ENCODE results near the gene TACR3.
"Not testable (repeated sequence)": the region's sequence is repeated elsewhere in the genome, so short reads cannot be mapped to it uniquely, and the experiment has no call there.

Gene TACR3

DNA sequence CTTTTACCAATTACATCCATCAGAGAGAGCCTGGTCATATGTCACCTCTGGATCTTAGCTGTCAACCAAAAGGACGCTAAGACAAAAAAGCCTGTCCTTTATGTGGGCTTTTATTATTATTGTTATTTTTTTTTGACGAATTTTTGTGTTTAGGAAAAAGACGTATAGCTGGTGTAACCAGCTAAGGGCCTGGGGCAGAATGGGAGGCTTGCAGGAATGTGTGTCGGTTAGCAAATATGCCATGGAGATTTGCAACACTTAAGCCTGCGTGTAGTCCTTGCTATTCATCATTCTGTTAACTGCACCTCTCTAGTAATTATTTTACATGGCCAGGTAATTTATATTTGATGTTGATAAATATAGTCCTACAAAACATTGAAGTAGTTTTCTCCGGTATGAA is 93.5 kb downstream of the TACR3 start:
- no peak overlapping the region for H2BK5ac ChIP-seq (ENCODE audit: low read depth, low read length, poor library complexity, severe bottlenecking)
- no peaks in the 10 kb centered on the region for H3K27me3 ChIP-seq (ENCODE audit: control insufficient read depth in 1 of 2, insufficient read depth in 1 of 2, low read length in 2 of 2)
- no peaks in the 10 kb centered on the region for H3K36me3 ChIP-seq (ENCODE audit: control insufficient read depth in 1 of 2, insufficient read depth in 2 of 2, low read depth in 1 of 2, low read length in 2 of 2)
- no peak overlapping the region for H4K91ac ChIP-seq (ENCODE audit: low read length)
- H3K9me3 ChIP-seq (ENCODE audit: control insufficient read depth, low read length), result peaks cover 12% of the 10 kb centered on the region
- H2AK5ac ChIP-seq (ENCODE audit: low read length, severe bottlenecking), result no peak overlapping the region
- no peak overlapping the region for H3K18ac ChIP-seq (ENCODE audit: low read depth in 1 of 2, low read length in 2 of 2)
- no peak for DNase-seq
- no peak overlapping the region for H3K4me3 ChIP-seq (ENCODE audit: insufficient read depth in 1 of 2, low read depth in 1 of 2, low read length in 2 of 2)
- no peak overlapping the region for H4K8ac ChIP-seq (ENCODE audit: low read length)
- H2BK15ac ChIP-seq (ENCODE audit: low read depth, poor library complexity, severe bottlenecking), result no peak overlapping the region
- no peak overlapping the region for H3K14ac ChIP-seq (ENCODE audit: low read length in 2 of 2)
- no peak overlapping the region for H2BK120ac ChIP-seq (ENCODE audit: low read depth, low read length)
- no peak overlapping the region for H3K27ac ChIP-seq (ENCODE audit: low read length, poor library complexity, severe bottlenecking)
- no peak overlapping the region for H2BK12ac ChIP-seq (ENCODE audit: low read length in 2 of 2)
- H3K79me1 ChIP-seq (replicated peaks; ENCODE audit: low read length, poor library complexity, severe bottlenecking), result no peaks in the 10 kb centered on the region
- WGBS, result 66% methylated on average over 3 of the region's 6 CpGs
- no peak overlapping the region for H3K9ac ChIP-seq (ENCODE audit: low read length)
- no peak overlapping the region for H2AFZ ChIP-seq (ENCODE audit: low read depth, low read length)
- no peak overlapping the region for H3K23ac ChIP-seq (ENCODE audit: low read length in 2 of 2)
- H3K4ac ChIP-seq (ENCODE audit: low read depth in 1 of 2, low read length in 2 of 2), result no peak overlapping the region
- H3K4me2 ChIP-seq (ENCODE audit: low read length, poor library complexity, severe bottlenecking), result no peak overlapping the region
- no peaks in the 10 kb centered on the region for H3K4me1 ChIP-seq (ENCODE audit: control insufficient read depth, insufficient read depth, low read depth, low read length)

DNA sequence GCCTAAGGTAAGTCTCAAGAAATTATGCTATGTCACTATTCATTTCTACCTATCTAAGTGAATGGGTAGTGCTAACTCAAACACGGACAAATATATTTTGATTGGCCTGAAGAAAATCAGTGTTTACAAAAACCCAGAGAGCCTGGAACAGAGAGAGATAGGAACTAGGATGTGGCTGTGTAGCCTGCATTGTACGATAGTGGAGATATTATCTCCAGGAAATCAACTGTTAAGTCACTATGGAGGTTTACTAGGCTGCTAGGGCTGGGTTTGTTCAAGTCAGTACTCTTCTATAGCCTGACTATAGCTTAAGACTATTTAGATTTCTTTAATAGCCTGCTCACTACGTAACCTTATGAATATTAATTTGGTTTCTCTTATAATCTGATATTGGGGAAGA is 127.9 kb downstream of the TACR3 start:
- Histone ChIP-seq H4K91ac (ENCODE audit: low read length) (no peak overlapping the region), H3K4ac (ENCODE audit: low read depth in 1 of 2, low read length in 2 of 2) (no peak overlapping the region), H3K4me2 (ENCODE audit: low read length, poor library complexity, severe bottlenecking) (no peak overlapping the region), H3K36me3 (ENCODE audit: control insufficient read depth in 1 of 2, insufficient read depth in 2 of 2, low read depth in 1 of 2, low read length in 2 of 2) (no peaks in the 10 kb centered on the region), H2BK120ac (ENCODE audit: low read depth, low read length) (no peak overlapping the region), H2AK5ac (ENCODE audit: low read length, severe bottlenecking) (no peak overlapping the region), H3K9me3 (ENCODE audit: control insufficient read depth, low read length) (no peaks in the 10 kb centered on the region), H3K23ac (ENCODE audit: low read length in 2 of 2) (no peak overlapping the region), H3K9ac (ENCODE audit: low read length) (no peak overlapping the region), H2AFZ (ENCODE audit: low read depth, low read length) (no peak overlapping the region), H3K4me3 (ENCODE audit: insufficient read depth in 1 of 2, low read depth in 1 of 2, low read length in 2 of 2) (no peak overlapping the region), H3K4me1 (ENCODE audit: control insufficient read depth, insufficient read depth, low read depth, low read length) (no peaks in the 10 kb centered on the region), H3K18ac (ENCODE audit: low read depth in 1 of 2, low read length in 2 of 2) (no peak overlapping the region), H4K8ac (ENCODE audit: low read length) (no peak overlapping the region), H3K14ac (ENCODE audit: low read length in 2 of 2) (no peak overlapping the region), H3K27ac (ENCODE audit: low read length, poor library complexity, severe bottlenecking) (no peak overlapping the region), H2BK5ac (ENCODE audit: low read depth, low read length, poor library complexity, severe bottlenecking) (no peak overlapping the region), H2BK15ac (ENCODE audit: low read depth, poor library complexity, severe bottlenecking) (no peak overlapping the region), H3K27me3 (ENCODE audit: control insufficient read depth in 1 of 2, insufficient read depth in 1 of 2, low read length in 2 of 2) (no peaks in the 10 kb centered on the region), H2BK12ac (ENCODE audit: low read length in 2 of 2) (no peak overlapping the region), H3K79me1 (replicated peaks; ENCODE audit: low read length, poor library complexity, severe bottlenecking) (no peaks in the 10 kb centered on the region)
- WGBS, result 84% methylated on average over 1 of the region's 3 CpGs
- DNase-seq, result no peak

DNA sequence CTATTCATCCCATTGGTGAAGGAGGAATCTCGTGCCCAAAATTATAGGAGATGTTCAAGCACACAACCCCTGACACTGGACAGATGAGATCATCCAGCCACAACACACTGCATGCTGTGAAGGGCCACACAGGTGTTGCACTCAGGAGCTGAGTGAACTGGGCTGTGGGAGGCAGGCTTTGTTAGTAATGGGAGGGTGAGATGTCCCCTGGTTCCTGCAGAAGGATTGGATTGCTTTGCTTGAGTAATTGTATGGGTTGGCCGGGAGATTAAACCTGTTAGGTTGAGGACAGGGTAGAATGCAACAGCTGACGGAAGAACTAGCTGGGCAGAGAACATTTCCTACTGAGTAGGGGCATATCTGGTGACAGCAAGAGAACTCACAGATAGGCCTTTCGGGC is 152.2 kb downstream of the TACR3 start:
- Histone ChIP-seq H3K9ac (ENCODE audit: low read length) (no peak overlapping the region), H2BK5ac (ENCODE audit: low read depth, low read length, poor library complexity, severe bottlenecking) (no peak overlapping the region), H3K14ac (ENCODE audit: low read length in 2 of 2) (no peak overlapping the region), H3K27ac (ENCODE audit: low read length, poor library complexity, severe bottlenecking) (no peak overlapping the region), H2AFZ (ENCODE audit: low read depth, low read length) (no peak overlapping the region), H2BK15ac (ENCODE audit: low read depth, poor library complexity, severe bottlenecking) (no peak overlapping the region), H3K36me3 (ENCODE audit: control insufficient read depth in 1 of 2, insufficient read depth in 2 of 2, low read depth in 1 of 2, low read length in 2 of 2) (no peaks in the 10 kb centered on the region), H3K4me2 (ENCODE audit: low read length, poor library complexity, severe bottlenecking) (no peak overlapping the region), H3K4me3 (ENCODE audit: insufficient read depth in 1 of 2, low read depth in 1 of 2, low read length in 2 of 2) (no peak overlapping the region), H2AK5ac (ENCODE audit: low read length, severe bottlenecking) (no peak overlapping the region), H2BK12ac (ENCODE audit: low read length in 2 of 2) (no peak overlapping the region), H3K27me3 (ENCODE audit: control insufficient read depth in 1 of 2, insufficient read depth in 1 of 2, low read length in 2 of 2) (no peaks in the 10 kb centered on the region), H4K91ac (ENCODE audit: low read length) (no peak overlapping the region), H3K23ac (ENCODE audit: low read length in 2 of 2) (no peak overlapping the region), H4K8ac (ENCODE audit: low read length) (no peak overlapping the region), H3K4me1 (ENCODE audit: control insufficient read depth, insufficient read depth, low read depth, low read length) (no peaks in the 10 kb centered on the region), H3K79me1 (replicated peaks; ENCODE audit: low read length, poor library complexity, severe bottlenecking) (no peaks in the 10 kb centered on the region), H3K9me3 (ENCODE audit: control insufficient read depth, low read length) (no peaks in the 10 kb centered on the region), H3K4ac (ENCODE audit: low read depth in 1 of 2, low read length in 2 of 2) (no peak overlapping the region), H3K18ac (ENCODE audit: low read depth in 1 of 2, low read length in 2 of 2) (no peak overlapping the region), H2BK120ac (ENCODE audit: low read depth, low read length) (no peak overlapping the region)
- WGBS, result 68% methylated on average over 3 of the region's 4 CpGs
- DNase-seq, result no peak

DNA sequence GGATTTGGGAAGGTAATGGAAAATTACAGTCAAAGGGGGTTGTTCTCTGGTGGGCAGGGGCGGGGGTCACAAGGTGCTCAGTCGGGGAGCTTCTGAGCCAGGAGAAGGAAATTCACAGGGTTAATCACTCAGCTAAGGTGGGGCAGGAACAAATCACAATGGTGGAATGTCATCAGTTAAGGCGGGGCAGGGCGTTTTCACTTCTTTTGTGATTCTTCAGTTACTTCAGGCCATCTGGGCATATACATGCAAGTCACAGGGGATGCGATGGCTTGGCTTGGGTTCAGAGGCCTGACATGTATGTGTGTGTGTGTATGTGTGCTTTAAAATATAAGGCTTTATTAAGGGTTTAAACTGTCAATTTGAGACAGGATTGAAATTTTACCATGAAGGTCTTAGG is 160.6 kb downstream of the TACR3 start:
- H3K14ac ChIP-seq (ENCODE audit: low read length in 2 of 2); H3K4me1 ChIP-seq (ENCODE audit: control insufficient read depth, insufficient read depth, low read depth, low read length); H2BK12ac ChIP-seq (ENCODE audit: low read length in 2 of 2); H2BK120ac ChIP-seq (ENCODE audit: low read depth, low read length); H3K23ac ChIP-seq (ENCODE audit: low read length in 2 of 2); H3K4me2 ChIP-seq (ENCODE audit: low read length, poor library complexity, severe bottlenecking); H3K79me1 ChIP-seq (replicated peaks; ENCODE audit: low read length, poor library complexity, severe bottlenecking); H3K4me3 ChIP-seq (ENCODE audit: insufficient read depth in 1 of 2, low read depth in 1 of 2, low read length in 2 of 2); H3K27ac ChIP-seq (ENCODE audit: low read length, poor library complexity, severe bottlenecking); H3K4ac ChIP-seq (ENCODE audit: low read depth in 1 of 2, low read length in 2 of 2); H4K91ac ChIP-seq (ENCODE audit: low read length); H2BK15ac ChIP-seq (ENCODE audit: low read depth, poor library complexity, severe bottlenecking); H2BK5ac ChIP-seq (ENCODE audit: low read depth, low read length, poor library complexity, severe bottlenecking); DNase-seq; H2AK5ac ChIP-seq (ENCODE audit: low read length, severe bottlenecking); H3K18ac ChIP-seq (ENCODE audit: low read depth in 1 of 2, low read length in 2 of 2); H3K27me3 ChIP-seq (ENCODE audit: control insufficient read depth in 1 of 2, insufficient read depth in 1 of 2, low read length in 2 of 2); H2AFZ ChIP-seq (ENCODE audit: low read depth, low read length); H4K8ac ChIP-seq (ENCODE audit: low read length); H3K9me3 ChIP-seq (ENCODE audit: control insufficient read depth, low read length); H3K36me3 ChIP-seq (ENCODE audit: control insufficient read depth in 1 of 2, insufficient read depth in 2 of 2, low read depth in 1 of 2, low read length in 2 of 2); H3K9ac ChIP-seq (ENCODE audit: low read length): not testable (repeated sequence)
- WGBS, result 52% methylated on average over 3 of the region's 5 CpGs

Measured in mesenchymal stem cell (in vitro differentiated cells and primary cell).